22Rv1 (cell line): Measurements from ENCODE around the gene ANKRD66.

Source experiments
- ZFX ChIP-seq: fragments of 450-650 bp; IDR thresholded peaks from 2 replicates; pipeline ENCODE4 v1.6.1; 2017; ENCODE audit warnings: antibody characterized with exemption, borderline replicate concordance
- TF ChIP-seq, protein P1 (sequence below): fragments of 450-650 bp; IDR thresholded peaks from 2 replicates; pipeline ENCODE4 v1.5.1; 2017; ENCODE audit warnings: mild to moderate bottlenecking

DNA sequence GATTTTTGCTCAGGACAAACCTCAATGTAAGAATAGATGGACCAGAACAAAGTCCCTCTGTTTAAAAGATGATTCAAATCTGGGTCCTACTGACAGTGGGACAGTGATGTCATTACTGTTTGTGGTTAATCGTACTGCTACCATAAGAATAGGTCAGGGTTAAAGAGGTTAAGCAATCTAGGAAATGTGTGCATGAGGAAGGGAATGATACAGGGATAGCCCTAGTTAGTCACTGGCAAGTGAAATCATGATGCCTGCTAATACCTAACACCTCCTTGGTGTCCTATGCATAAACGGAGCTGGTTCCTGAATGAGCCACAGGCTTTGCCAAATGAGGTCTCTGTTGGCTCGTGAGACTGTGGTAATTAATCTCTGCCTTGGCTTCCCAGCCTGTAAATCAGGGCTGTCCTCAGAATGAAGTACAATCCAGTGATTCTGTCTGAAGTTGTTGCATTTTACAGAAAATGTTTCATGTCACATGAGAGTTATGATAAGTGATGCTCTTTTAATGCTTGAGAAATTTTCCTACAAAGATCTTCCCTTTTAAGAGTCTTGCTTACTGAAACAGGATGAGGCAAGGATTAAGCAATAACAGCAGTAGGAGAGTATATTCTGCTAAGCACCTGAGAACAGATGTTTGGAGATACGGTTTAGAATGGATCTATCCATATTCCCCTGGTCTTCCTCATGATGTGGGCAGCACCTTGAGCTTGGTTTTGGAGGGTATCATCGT lies 50.3 kb downstream of the ANKRD66 start:
- TF ChIP-seq, protein P1, sequence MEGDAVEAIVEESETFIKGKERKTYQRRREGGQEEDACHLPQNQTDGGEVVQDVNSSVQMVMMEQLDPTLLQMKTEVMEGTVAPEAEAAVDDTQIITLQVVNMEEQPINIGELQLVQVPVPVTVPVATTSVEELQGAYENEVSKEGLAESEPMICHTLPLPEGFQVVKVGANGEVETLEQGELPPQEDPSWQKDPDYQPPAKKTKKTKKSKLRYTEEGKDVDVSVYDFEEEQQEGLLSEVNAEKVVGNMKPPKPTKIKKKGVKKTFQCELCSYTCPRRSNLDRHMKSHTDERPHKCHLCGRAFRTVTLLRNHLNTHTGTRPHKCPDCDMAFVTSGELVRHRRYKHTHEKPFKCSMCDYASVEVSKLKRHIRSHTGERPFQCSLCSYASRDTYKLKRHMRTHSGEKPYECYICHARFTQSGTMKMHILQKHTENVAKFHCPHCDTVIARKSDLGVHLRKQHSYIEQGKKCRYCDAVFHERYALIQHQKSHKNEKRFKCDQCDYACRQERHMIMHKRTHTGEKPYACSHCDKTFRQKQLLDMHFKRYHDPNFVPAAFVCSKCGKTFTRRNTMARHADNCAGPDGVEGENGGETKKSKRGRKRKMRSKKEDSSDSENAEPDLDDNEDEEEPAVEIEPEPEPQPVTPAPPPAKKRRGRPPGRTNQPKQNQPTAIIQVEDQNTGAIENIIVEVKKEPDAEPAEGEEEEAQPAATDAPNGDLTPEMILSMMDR, result no peak
- no peak for TF ChIP-seq ZFX
